GM12891 (cell line): ENCODE results near the gene DNAJB9.

Experiments used
- PAX5 ChIP-seq: IDR thresholded peaks from 2 replicates; pipeline ENCODE4 v1.6.1; 2011; ENCODE audit warnings: low read length, moderate library complexity, mild to moderate bottlenecking; ENCODE audit not compliant: insufficient read depth, severe bottlenecking
- POLR2A ChIP-seq: IDR thresholded peaks from 2 replicates; pipeline ENCODE4 v1.6.1; 2011; ENCODE audit warnings: low read depth, low read length, control low read depth
- POLR2AphosphoS5 ChIP-seq: IDR thresholded peaks from 2 replicates; pipeline ENCODE4 v1.6.1; 2011; ENCODE audit warnings: low read depth, low read length, control low read depth

DNA sequence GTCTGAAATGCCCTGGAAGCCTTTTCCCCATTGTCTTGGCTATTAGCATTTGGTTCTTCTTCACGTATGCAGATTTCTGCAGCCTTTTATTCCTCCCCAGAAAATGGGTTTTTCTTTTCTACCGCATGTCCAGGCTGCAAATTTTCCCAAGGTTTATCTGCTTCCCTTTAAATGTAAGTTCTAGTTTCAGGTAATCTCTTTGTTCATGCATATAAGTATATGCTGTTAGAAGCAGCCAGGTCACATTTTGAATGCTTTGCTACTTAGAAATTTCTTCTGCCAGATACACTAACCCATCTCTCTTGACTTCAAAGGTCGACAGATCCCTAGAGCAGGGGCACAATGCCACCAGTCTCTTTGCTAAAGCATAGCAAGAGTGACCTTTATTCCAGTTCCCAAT lies 12.5 kb upstream of the DNAJB9 start:
- TF ChIP-seq POLR2A, result no peak
- no peak for TF ChIP-seq POLR2AphosphoS5
- no peak for TF ChIP-seq PAX5
